Activated CD4-positive, alpha-beta T cell treated with anti-CD3 and anti-CD28 coated beads, Interleukin-2, amount 50 U/mL, for 1 hour (primary cell): Measurements from ENCODE around the gene TMA7.
"Not testable (repeated sequence)": the region's sequence is repeated elsewhere in the genome, so short reads cannot be mapped to it uniquely, and the experiment has no call there.

ENCODE experiments used
- DNase-seq: peaks from one replicate; pipeline ENCODE4 v3.0.0-alpha.2; 2020

The TMA7 gene

DNA sequence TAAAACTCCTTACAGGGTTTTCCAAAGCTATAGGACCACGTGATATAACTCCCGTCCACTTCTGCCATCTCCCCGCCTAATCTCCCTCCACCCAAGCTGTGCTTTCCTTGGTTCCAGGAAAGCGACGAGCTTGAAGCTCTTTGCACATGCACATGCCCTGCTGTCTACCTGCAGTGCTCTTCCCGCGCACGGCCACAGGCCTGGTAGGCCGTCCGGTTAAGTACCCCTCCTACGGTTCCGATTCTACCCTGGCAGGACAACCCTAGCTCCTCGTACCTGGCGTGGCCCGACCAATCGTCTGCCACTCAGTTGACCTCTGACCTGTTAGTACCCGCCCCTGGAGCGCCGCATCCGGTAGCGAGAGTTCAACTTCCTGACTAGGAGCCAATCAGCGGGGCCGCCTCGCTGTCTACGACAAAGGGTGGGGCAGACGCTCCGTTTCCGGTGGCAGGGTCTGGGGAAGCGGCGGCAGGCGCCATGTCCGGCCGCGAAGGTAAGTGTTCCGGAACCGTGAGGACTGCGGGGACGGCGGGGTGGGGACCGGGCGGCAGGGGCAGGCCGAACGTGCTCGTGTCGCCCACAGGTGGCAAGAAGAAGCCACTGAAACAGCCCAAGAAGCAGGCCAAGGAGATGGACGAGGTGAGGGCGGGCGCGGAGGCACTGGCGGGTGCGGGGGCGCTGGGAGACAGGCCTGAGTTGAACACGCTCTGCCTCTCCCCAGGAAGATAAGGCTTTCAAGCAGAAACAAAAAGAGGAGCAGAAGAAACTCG lies at the start of gene TMA7, which contains the start of gene CCDC51:
Gene TMA7, plus strand, starts transcription at position 438 of the 770 bp plus-strand sequence. Its CDS starts 40 bp downstream, at position 478.
Gene CCDC51, minus strand, starts transcription at position 300 of the 770 bp plus-strand sequence. CDS start 4,991 bp downstream, outside the sequence.
- DNase-seq, result peak; percentile 98

DNA sequence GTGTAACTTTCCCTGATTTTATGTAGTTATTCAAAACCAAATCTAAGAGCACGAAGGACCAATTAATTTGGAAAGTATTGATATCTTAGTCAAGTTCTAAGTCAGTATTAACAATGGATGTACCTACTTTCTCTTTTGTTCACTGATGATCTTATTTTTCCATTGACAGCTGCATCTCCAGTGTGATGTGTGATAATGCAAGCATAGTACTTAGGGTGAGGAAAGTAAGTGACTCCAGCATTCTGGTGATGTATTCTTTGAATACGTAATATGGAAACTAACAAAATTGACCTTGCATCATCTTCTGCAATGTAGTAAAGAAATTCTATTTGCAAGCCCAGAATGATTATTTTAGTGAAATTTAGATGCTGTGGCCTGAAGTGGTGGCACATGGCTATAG lies 45.7 kb upstream of the TMA7 start:
- no peak for DNase-seq

DNA sequence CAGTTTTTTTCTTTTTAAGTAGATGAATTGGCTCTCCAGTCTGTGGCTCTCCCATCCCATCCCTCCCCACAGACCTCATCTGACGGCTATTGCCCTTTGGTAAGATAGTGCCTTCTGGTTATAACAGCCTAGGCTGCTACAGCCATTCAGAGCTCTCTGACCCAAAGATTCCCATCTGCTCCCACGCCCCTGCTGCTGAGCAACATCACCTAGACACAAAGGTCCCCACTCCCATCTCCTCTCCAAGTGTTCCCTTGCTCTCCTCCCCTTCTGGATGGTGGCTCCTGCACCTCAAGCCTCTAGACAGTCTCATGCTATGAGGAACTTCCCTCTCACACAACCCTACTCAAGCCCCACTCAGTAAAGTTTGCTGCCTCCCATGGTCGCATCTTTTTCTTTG lies 44.3 kb upstream of the TMA7 start:
- no peak for DNase-seq

DNA sequence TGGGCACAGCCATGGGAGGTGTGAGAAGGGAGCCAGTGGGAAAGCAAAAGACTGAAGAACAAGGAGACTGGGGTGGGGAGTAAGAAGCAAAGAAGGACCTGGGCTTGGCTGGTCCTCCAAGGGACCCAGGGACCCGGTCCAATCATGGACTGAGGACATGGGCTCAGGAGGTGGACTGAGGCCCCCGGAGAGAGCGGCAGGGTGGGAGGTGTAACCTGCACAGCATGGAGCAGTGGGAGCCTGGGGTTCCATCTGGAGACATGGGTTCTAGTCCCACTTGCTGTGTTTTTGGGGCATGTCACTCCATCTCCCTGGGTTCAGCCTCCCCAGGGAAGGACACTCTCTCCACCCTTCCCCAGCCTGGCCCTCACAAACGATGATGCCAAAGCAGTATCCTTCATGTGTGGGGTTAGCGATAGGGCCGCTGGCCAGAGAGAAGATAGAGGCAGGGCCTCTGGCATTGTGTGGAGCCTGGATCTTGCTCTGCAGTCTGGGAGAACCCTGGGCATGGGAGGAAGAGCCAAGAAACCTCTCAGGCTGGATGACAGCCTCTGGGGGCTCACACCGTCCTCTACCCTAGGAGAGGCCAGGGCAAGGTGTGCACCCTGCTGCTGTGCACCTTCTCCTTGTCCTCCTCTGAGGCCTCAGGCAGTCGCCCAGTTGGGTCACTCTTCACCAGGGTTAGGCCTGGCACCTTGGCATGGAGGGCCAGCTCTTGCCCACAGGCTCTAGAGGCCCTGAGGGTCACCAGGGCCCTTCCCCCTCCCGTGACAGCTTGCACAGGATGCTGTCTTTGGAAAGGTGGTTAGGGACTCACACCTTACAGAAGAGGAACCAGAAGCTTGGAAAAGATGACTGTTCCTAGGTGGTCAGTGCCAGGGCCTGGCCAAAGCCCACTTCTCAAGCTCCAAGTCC lies 42.0 kb upstream of the TMA7 start:
- no peak for DNase-seq

DNA sequence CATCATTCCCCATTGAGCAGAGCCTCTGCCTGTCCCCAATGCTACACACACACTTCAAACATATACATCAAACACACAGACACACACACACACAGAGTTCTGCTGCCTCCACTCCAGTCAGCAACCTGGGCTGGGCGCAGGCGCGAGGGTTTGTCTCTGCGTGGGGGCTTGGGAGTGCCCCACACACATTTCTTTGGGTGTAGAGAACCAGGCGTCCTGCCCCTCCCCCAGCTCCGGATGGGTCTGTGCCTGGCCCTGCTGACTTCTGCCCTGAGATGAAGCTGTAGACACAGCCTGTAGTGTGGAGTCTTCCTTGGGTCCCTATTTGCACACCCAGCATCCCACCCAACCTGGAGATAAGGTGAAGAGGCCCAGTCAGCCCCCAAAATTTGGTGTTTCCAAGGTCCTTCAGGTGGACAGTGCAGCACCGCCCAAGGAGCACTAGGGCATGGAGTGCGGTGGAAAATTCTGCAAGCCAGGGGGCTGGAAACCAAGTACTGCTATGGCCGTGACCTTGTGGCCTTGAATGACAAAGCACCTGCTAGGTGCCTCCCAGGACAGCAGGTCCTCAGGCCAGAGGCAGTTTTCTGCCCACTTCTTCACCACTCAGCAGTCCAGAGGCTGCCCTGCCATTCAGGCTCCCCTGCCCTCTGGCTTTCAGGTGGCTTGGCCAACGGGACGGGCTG lies 41.2 kb upstream of the TMA7 start:
- DNase-seq, result no peak

DNA sequence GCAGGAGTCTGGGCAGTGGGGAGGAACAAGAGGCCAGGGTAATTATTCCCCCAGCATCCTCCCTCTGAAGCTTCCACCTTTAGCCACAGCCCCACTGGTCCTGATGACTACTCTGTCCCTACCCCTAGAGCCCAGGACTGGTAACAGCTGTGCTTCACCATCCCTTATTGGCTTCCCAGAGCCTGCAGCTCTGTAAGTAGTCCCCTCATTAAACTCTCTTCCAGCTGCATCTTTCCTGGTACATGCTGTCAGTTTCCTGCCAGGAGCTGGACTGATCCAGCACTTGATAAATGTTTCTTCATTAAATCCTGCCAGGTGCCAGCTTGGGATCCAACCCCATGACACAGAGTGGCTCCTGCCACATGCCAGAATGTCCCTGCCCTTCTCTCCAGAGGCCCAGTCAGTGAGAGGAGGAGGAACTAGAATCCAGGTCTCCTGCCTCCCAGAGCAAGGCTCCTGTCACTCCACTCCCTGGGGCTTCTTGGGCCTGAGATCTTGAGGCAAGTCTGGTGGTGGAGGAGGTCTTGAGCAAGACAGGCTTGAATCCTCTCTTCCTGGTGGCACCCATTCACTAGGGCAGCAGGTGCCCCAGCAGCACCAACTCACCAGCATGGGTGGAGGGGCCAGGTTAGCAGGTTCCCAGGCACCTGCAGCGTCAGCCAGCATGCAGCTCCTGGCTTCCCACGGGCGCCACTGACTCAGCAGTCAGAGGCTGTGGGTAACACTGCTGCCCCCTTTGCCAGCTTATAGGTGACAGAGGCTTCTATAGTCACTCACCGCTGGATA lies 40.5 kb upstream of the TMA7 start:
- DNase-seq, result no peak

DNA sequence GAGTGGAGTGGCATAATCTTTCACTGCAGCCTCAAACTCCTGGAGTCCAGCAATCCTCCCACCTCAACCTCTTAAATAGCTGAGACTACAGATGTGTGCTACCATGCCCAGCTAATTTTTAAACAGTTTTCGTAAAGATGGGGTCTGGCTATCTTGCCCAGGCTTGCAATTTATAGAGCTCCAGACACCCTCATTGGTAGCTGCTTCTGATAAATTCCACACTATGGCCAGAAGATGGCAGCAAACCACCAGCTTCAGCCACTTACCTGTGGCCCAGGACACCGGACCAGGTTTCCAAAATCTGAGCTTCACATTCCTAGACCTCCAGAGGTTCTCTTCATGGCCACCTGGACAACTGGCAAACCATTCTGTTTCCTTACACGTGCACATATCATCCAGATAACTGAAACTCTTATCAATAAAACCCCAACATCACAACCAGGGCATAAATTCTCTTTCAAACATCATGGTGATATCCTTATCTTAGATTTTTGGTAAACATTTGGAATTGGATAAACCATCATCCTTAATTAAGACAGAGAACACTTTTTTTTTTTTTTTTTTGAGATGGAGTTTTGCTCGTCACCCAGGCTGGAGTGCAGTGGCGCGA lies 39.1 kb upstream of the TMA7 start:
- peak; percentile 56 for DNase-seq

DNA sequence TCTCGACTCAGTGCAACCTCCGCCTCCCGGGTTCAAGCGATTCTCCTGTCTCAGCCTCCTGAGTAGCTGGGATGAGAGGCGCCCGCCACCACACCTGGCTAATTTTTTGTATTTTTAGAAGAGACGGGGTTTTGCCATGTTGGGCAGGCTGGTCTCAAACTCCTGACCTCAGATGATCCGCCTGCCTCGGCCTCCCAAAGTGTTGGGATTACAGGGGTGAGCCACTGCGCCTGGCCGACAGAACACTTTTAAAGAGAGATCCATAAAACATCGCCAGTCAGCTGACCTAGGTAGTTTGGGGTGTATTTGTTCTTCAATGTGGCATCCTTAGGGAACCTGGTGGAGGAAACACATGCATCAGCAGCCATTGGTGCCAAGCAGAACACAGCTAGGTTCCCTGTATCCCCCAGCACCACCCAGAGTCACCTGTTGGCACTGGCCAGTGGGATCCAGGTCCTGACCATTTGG lies 38.6 kb upstream of the TMA7 start:
- DNase-seq, result not testable (repeated sequence)

DNA sequence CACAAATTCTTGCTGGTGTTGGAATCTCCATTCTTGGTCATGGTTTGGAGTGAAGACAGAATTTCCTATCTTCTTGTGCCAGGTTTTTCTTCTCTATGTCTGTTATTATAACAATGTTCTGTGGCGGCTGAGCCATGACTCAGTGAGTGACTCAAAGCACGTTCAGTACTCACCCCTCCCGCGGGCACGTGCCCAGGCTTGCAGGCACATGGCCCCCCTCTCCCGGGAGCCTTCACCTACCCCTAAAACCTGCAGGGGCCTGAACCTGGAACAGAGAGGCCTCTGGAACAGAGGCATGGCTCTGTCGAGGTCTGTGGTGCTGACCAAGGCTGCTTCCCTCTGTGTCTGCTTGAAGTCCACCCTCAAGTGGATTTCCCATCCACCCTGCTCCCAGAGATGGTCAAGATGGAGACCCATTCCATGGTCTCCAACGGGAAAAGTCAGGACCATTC lies 37.8 kb upstream of the TMA7 start:
- no peak for DNase-seq

DNA sequence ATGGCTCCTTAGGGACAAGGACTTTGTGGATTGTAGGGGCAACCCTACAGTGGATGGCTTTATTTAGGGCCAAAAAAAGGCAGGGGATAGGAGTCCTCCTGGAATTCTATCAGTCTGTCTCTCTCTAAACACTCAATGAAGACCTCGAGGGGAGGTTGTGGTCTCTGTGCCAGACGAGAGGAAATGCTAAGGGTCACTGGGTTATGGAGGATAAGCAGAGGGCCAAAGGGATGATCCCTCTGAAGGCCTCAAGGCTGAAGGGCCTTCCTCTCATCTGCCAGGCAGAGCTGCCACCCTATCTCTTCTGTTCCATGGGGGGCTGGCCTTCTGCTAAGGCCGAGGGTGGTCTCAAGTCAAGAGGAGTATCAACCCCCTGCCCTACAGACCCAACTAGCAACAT lies 37.1 kb upstream of the TMA7 start:
- DNase-seq, result no peak

DNA sequence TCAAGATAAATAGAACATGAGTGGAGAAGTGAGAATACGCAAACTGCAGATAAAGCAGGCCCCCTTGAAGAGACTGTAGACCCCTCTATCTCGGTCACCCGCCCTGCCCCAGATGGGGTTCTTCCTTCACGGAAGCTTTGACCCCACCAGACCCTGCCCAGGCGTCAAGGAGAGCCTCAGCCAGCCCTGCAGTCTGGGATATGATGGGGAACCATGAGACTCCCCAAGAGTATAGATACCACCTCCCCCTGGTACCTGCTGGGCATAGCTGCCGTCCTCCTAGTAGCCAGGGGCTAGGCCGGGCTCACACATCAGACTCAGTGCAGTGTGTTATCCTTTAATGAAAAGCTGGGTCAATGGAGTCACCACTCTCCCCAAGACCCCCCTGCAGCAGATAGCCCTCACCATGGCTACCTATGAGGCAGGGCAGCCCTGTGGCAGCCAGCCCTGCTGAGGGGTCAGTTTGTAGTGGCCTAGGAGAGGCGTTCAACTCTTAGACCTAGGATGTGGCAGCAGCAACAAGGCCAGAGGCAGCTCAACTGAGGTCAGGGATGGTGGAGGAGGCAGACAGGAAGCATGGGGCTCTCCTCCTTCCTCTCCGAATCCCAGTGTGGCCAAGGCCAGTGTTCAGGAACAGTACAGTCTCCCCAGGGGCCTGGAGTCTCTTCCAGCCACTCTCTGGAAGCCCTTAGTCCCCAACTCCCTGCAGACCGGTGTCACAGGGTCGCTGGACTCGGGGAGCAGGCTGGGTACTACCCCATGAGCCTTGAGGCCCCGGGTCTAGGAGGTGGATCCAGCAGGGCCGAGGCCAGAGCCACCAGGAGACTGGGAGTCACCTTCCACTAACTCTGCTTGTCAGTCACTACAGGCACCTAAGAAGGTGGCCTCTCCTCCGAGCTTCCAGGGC lies 36.3 kb upstream of the TMA7 start:
- no peak for DNase-seq

DNA sequence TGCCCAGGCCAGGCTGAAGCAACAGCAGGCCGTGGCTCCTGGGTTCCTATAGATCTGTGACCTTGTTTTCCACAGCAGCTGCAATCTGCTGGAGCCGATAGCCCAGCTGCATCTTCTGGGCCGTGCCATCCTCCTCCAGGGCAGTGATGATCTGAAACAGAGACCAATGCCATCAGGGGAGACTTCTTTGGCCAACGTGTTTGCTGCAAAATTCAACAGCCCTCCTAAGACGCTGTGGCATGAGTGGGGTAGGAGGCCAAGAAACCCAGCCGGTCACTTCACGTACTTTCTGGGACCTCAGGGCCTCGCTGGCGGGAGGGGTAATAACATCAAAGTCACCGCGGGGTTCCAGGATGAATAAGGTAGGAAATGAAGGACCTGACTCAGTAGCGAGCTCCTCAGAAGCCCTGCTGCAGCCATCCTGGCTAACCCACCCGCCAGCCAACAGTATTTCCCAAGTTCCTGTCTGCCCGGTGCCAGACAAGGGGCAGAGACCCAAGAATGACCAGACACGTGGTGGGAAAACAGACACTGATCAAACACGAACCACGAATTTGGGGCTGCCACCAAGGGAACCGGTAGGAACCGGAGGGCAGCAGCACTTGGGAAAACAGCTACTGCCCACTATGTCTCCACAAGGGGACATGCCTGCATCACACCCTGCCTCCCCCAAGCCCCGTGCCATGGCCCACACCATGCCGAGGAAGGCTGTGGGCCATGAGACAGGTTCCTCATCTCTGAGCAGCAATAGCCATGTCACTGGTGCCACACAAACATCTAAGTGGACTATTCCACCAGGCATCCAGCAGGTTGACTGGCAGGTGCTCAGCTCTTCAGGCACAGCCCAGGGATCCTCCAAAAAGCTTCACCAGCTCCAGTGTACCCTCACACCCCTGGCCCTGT lies 35.4 kb upstream of the TMA7 start:
- no peak for DNase-seq

DNA sequence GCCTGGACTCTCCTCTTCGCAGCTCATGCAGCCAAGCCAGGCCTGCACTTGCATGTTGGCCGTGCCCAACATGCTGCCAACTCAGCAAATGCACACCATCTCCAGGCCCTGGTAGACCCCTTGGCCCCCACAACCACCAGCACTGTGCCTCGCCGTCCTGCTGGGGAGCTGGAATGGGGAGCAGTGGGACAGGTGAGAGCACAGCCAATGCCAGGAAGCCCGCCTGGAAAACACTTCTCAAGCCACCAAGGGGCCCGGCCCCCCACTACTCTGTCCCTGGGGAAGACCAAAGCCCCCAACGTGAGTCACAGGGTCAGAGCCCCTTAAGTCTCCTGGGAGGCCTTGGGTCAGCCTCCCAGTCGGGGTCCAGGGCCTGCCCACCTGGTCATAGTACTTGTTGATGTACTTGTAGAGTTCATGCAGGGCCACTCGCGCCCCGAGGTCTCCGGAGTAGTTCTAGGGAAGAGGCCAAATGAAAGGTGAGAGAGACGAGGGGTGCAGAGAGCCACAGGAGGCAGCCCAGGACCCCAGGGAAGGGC lies 34.6 kb upstream of the TMA7 start:
- DNase-seq, result no peak

DNA sequence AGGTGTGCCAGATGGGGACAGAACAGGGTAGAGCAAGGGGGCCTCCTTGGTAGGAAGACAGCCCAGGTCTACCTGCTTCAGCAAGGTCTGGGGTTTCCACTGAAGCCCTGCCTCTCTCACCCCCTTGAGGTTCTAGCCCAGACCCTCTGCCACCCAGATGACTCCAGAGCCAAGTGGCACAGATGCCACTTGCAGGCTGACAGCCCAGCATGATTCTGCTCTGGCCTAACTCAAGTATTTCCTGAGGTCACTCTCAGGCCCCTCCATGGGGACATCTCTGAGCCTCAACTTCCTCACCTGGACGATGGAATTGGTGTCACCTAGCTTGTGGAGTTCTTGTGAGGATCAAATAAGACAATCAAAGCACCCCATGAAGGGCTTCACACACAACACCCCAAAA lies 34.1 kb upstream of the TMA7 start:
- DNase-seq, result no peak

DNA sequence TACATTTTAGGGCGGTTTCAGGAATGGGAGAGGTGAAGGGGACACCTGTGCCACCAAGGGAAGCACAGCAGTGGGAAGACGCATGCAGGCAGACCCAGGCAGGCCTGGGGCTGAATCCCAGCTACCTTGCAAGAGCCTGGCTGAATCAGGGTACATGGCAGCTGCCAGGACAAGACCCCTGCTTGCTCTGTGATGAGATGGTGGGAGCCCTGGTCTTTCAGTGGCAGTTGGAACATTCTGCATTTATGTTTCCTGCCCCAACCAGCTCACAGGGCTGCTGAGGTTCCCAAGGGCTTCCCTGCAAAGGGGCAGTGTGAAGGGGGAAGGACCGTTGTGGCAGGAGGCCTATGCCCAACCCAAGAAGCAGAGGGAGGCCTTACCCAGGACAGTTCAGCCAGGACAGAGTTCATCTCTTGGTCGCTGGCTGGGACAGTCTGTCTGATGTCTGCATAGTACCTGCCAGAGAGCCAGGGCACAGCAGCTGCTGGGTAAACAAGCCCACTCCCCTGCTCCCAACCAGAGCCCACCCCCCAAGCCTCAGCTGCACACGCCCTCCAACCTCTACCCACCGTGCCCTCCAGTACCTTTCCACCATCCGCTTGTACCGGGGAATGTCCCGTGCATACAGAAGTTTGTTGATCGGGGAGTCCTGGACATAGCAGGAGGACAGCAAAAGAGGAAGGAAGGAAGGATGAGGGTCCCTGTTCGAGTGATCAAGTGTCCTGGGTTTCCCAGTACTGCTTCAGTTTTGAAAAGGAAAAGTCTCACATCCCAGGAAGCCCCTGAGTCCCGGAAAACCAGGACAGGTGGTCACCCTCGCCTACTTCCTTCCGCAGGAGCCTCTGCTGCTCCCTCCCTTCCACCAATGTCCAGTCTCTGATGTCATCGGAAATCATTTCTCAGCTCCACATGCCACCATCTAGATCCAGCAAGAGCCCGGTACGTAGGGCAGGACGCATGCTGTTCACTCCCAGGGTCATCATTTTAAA lies 33.3 kb upstream of the TMA7 start:
- DNase-seq, result no peak

DNA sequence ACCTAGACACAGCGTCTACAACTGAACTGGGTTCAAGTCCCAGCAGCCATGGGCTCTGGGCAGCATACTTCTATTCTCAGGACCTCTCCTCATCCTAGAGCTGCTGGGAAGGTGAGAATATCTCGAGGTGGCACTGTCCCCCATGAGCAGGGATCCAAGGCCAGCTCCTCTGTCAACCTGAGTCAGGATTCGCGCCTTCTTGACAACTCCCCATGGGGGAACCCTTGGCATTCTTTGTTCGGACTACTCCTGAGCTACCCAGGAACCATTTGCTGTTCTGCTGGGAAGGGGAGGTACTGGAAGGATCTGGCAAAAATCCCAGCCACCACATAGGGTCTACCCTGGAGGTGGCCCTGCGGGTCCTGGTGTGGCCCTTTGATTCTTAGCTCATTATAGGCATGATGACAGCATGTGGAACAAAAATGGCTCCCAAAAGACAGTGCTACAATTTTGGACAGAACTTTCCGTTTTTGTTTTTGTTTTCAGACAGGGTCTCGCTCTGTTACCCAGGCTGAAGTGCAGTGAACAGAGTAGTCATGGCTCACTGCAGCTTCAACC lies 32.4 kb upstream of the TMA7 start:
- no peak for DNase-seq

DNA sequence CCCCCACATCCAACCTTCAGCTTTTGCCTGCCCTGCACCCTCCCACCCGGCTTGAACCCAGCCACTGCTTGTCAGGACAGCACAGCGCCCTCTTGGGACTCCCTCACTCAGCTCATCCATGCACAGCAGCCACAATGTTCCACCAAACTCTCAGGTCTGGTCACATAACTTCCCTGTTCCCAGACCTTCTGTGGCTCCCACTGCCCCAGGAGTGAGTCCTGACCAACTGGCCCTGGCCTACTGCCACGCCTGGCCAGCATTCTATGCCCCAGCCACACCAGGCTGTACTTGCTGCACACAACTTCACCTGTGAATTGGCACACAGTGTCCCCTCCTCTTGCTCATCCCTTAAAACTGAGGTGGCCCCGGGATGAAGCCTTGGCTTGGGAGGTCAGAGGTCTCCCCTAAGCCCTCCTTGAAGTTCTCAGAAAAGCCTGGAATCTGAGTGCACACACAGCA lies 31.2 kb upstream of the TMA7 start:
- no peak for DNase-seq
